Astrocyte of the spinal cord (primary cell): ENCODE data around the gene LAMA5.

Experiments
- DNase-seq: peaks from one replicate; pipeline ENCODE4 v3.0.0; 2011; ENCODE audit warnings: low read depth, low spot score
- H3K4me3 ChIP-seq: 2 replicates; pipeline ENCODE4 v1.5.1; 2011; ENCODE audit warnings: low read depth, mild to moderate bottlenecking, low read length, moderate library complexity
- CTCF ChIP-seq: IDR thresholded peaks from 2 replicates; pipeline ENCODE4 v1.5.1; 2012; ENCODE audit warnings: low read depth, mild to moderate bottlenecking, low read length, inconsistent platforms
- in situ Hi-C: cut with HindIII; loops from 2 replicates; pipeline ENCODE4 v1.10.0; 2017; ENCODE audit warnings: low sequenced_read_pairs

The LAMA5 gene

GRCh38 chr20:62280303-62280702 is 86.8 kb downstream of the LAMA5 start:
- no peak for DNase-seq
- in situ Hi-C loops = no loop called here
- no peak for TF ChIP-seq CTCF
- H3K4me3 ChIP-seq = no peak overlapping the region

DNA sequence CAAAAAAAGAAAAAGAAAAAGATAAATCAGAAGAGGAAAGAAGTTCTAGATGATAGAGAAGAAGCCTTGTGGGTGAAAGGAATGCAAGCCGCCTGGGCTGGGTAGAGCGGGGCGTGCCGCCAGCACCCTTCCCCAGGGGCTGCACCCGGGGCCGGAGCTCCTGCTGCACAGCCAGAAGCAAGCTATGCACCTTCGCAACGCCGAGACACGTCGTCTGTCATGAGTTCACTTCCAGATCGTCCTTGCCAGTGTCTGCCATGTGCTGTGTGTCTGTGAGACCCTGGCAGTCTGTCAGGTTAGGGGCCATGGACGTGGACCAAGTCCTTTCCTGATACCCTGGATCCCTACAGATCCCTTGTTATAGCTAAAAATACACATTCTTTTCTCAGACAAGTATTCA is 89.9 kb downstream of the LAMA5 start:
- no peak overlapping the region for H3K4me3 ChIP-seq
- DNase-seq = no peak
- in situ Hi-C loops = no loop called here
- no peak for TF ChIP-seq CTCF

DNA sequence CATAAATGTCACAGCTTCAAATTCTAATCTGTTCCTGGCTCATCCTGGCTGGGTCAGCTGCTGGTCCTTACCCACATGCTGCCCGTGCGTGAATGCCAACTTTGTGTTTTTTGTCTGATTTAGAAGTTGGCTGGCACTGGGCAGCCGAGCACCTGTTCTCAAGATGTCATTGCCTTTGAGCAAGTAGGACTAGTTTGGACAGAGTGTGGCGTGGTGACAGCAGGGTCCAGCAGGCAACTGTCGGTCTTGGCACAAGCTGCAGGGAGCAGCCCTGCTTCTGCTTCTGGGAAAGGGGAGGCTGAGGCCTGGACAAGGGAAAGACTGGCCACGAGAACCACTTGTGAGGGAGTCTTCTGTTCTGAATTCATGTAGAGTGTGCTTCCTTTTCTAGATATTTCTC is 90.7 kb downstream of the LAMA5 start:
- DNase-seq = no peak
- no peak overlapping the region for H3K4me3 ChIP-seq
- in situ Hi-C loops = no loop called here
- TF ChIP-seq CTCF = no peak

- in situ Hi-C loops = no loop called here
- H3K4me3 ChIP-seq = no peak overlapping the region
- no peak for TF ChIP-seq CTCF
- no peak for DNase-seq
These were observed 91.9 kb downstream of the LAMA5 start for GRCh38 chr20:62275219-62275618.

GRCh38 chr20:62274332-62274950 is 92.7 kb downstream of the LAMA5 start:
- TF ChIP-seq CTCF = no peak
- in situ Hi-C loops = no loop called here
- no peak overlapping the region for H3K4me3 ChIP-seq
- DNase-seq = no peak

DNA sequence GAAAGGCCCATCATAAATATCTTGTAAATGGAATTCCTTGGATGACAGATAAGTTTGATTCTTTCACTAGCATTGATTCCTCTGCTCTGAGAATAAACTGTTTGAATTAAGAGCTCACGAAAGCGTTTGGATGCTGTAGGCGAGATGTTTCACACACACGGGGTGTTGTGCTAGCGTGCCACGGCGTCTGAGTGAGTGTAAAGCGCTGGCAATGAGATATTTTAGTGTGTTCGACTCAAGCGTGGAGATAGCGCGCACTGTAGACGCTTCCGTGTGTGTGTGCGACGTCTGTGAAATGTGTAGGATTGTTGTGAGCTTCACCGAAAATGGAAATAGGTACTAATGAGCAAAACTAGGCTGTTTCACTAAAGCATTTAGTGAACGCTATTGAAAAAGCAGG is 93.7 kb downstream of the LAMA5 start:
- no peak overlapping the region for H3K4me3 ChIP-seq
- TF ChIP-seq CTCF = no peak
- in situ Hi-C loops = no loop called here
- DNase-seq = no peak

- in situ Hi-C loops = no loop called here
- no peak for TF ChIP-seq CTCF
- no peak overlapping the region for H3K4me3 ChIP-seq
- no peak for DNase-seq
These were observed 94.9 kb downstream of the LAMA5 start for GRCh38 chr20:62272200-62272599.
